Hippocampal formation (tissue), 2 donors: ENCODE data around the gene BCL7C.
"Not testable (repeated sequence)": the region's sequence is repeated elsewhere in the genome, so short reads cannot be mapped to it uniquely, and the experiment has no call there.

Experiments
- DNase-seq, 2 donors: peaks; one replicate each; lab custom pipeline; 2025; lab: John Stamatoyannopoulos, UW

Gene BCL7C

GRCh38 chr16:30895627-30896260 lies 1.9 kb upstream of the BCL7C start:
- DNase-seq, result no peak

DNA sequence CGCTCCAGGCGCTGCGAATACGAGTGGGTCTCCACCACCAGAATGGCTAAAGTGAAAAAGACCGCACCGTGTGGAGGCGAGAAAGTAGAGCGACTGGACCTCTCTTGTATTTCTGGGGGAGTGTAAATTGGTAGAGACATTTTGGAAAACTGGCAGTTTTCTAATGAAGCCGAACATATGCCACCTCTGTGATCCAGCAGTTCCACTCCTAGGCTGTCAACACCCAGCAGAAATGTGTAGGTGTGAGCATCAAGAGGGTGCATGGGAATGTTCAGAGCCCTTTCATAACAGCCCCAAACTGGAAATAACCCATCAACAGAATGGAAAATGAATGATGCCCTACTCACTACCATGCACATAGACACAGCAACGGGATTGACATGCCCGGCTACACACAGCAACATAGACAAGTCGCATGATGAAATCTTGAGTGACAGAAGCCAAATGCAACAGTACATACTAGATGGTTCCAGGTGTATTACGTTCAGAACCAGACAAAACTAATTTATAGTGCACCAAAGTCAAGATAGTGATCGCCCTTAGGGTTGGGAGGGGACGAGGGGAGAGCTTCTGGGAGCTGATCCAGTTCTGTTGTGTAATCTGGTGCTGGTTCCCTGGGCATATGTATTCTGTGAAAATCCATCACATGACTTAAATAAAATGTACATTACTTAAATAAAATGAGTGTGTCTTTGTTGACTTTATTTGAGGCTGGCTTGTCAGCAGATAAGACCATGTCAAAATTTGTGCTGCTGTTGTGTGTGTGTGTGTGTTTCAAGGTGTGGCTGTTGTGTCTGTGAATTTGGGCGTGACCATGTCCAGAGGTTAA lies 877 bp upstream of the BCL7C start:
- peak in 1 of 2 donors; percentile 36 for DNase-seq

DNA sequence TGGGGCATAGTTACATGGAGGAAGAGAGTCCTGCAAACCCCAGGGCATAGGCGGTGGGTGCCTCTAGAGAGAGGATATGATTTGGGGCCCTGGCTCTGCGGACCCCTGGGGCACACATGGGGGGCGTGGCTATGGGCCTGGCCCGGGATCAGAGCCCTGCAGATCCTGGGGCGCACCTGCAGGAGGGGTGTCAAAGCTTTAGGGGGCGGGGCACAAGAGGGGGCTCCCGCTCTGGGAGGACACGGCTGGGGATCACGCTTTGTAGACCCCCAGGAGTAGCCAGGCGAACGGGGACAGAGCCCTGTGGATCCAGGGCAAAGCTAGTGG lies 497 bp downstream of the BCL7C start:
- DNase-seq, result no peak

DNA sequence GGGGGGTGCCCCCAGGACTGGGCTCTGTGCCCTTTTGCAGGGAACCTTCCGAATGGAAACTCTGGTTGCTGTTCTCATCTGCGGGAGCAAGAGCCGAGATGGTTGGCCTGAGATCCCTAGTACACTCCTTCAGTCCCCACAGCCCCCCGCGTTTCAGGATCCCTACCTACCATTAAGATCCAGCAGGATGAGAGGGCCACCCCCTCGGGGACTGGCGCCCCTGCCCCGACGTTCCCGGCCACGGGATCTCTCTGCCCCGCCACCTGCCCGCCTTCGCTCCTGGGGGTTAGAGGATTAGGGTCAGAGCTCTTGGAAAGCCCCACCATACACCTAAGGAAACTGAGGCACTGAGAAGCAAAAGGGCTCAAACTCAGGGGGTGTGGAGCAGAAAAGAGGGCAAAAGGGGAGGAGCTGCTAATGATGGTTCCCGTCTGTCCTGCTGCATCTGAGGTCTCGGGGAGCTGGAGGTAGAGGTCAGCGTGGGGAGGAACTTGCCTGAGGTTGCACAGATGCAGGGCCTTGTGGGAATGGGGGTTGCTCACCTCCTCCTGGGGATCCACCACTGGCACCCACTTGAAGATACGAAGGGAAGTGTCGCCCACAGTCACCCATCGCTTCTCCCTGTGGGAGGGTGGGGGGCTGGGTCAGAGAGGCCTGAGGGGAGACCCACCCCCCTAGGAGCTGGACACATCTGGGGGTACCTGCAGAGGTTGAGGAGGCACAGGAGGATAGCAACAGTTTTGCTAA lies 1.0 kb downstream of the BCL7C start:
- DNase-seq, result no peak

- DNase-seq, result not testable (repeated sequence)
Measured at GRCh38 chr16:30891043-30891823, 2.6 kb downstream of the BCL7C start.

DNA sequence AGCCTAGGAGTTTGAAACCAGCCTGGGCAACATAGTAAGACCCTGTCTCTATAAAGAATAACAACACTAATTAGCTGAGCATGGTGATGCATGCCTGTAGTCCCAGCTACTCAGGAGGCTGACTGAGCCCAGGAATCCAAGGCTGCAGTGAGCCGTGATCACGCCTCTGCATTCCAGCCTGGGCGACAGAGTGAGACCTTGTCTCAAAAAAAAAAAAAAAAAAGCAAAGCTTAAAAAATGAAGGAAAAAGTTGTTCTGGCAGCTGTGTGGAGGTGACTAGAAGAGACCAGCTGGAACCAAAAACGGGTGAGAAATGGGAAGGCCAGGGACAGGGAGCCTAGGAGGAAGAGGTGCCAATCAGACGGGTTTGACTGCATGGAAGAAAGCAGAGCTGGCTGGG lies 4.2 kb downstream of the BCL7C start:
- no peak for DNase-seq

DNA sequence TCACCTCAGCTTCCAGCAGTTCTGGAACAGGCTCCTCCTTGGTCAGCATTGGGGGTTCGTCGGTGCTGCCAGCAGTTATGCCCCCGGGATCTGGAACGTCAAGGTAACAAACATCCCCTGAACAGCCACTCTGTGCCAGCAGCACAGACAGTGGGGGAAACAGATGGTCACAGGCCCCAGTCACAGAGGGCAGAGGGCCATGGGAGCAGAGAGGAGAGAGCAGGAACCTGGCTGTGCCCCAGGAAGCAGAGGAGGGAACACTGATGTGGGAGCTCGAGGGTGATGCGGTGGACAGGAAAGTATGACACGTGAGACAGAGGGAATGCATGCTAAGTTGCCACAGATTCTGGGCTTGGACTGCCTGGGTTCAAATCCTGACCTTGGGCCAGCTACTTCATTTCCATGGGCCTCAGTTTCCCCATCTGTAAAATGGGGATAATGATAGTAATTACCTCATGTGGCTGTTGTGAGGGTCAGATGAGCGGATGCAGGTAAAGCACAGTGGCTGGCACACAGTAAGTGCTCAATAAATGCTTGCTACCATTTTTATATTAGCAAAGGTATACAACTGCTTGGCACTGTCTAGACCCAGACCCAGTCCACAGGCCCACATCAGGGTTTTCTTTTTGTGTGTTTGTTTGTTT lies 4.9 kb downstream of the BCL7C start:
- DNase-seq, result no peak

DNA sequence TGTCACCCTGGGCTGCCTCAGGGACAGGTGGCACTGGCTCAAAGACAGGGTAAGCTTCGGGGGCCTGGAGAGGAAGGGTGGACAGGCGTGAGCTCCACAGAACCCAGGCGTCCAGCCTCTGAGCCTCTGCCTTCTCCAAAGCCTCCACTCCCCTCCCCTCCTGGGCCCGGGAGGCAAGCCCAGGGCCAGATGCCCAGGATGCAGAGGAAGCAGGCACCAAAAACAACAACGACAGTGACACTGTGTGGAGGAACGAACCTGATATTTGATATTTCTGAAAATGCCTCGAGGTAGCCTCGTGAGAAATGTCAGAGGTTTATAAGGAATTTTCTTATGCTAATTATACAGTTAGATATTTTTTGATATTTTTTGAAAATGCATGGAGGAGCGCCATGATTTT lies 6.0 kb downstream of the BCL7C start:
- no peak for DNase-seq

GRCh38 chr16:30886145-30886544 lies 7.7 kb downstream of the BCL7C start:
- DNase-seq, result no peak

GRCh38 chr16:30885196-30885595 lies 8.7 kb downstream of the BCL7C start:
- DNase-seq, result no peak

- DNase-seq, result no peak
Measured at GRCh38 chr16:30884760-30885159, 9.1 kb downstream of the BCL7C start.

- DNase-seq, result no peak
Measured at GRCh38 chr16:30882429-30883310, 11.2 kb downstream of the BCL7C start.

- DNase-seq, result no peak
Measured at GRCh38 chr16:30876867-30877266, 17.0 kb downstream of the BCL7C start.

DNA sequence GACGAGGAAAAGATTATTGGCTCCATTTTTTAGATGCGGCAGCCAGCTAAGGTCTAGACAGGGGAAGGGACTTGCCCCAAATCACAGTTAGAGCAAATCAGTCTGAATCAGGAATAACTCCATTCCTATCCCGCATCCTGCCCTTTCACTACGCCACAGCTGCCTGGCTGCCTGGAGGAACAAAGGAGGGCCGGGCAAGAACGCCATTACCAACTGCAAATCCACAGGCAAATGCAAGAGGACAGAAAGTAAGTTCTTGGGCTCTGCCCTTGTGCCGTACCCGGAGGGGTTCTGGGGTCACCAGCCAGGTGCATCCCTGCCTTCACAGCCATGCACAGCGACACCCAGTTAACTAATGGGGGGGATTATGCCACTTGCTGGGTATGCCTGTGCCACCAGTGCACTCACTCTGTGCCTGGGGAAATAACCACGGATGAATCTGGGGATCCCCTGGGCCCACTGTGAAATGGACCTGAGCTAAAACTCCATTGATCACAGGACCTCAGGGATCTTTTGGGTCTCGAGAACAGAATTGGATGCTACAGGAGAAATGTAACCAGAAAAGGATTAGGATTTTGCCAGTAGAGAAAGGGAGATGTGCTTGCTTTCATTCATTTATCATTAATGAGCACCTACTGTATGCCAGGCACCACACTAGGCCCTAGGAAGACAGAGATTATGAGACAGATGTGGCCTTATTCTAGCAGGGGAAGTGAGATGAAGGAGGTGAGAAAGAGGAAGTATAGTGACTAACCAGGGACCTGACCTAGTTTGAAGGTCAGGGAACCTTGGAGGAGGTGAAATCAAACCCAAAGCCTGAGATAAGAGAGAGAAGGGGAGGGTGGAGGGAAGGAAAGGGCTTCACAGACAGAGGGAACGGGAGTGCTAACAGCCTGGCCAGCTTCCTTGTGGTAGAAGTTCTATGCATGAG lies 17.7 kb downstream of the BCL7C start:
- peak in 1 of 2 donors; percentile 19 for DNase-seq

- peak; percentile 69 to 87 for DNase-seq
Measured at GRCh38 chr16:30874821-30875717, 18.8 kb downstream of the BCL7C start.

GRCh38 chr16:30874244-30874820 lies 19.5 kb downstream of the BCL7C start:
- no peak for DNase-seq

- no peak for DNase-seq
Measured at GRCh38 chr16:30870904-30871303, 23.0 kb downstream of the BCL7C start.

GRCh38 chr16:30867747-30868146 lies 26.1 kb downstream of the BCL7C start:
- DNase-seq, result no peak
